ENCODE results near the gene RPL10A.
"Not testable (repeated sequence)": the region's sequence is repeated elsewhere in the genome, so short reads cannot be mapped to it uniquely, and the experiment has no call there.

The RPL10A gene

DNA sequence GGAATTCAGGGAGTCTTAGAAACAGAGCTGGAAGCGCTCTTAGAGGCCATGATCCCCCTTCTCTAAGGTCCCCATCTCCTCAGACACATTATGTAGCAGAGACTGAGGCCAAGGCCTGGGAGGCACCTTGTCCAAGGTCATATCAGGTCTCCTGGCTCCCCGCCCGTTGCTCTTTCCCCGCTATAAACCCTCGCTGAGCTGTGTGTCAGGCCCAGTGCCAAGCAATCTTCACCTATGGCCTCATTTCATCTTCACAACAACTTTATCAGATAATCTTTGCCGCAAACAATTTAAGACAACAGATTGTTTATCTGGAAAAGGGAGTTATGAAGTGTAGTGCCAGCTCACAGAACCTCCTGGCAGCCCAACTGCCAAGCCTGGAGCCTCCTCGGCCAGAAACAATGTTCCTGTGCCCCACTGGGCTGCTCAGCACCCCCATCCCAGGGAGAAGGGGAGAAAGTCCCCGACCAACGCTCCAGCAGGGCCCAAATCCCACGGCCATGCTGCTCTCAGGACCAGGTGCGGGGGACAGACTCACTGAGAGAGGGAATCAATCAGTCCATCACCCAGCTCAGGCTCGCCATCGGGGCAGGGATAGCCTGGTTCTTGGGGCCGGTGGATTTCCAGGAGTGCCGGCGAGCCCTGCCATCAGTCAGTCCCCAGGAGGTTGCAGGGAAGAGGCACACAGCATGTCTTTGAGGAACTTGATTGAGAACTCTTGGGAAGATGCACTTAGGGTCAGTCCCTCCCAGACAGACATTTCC is 32.9 kb upstream of the RPL10A start:
- H3K27me3 ChIP-seq = no peaks in the 10 kb centered on the region
- DNase-seq = no peak
- H3K36me3 ChIP-seq = no peaks in the 10 kb centered on the region
- H3K9me3 ChIP-seq = no peaks in the 10 kb centered on the region
- TF ChIP-seq, protein P1, sequence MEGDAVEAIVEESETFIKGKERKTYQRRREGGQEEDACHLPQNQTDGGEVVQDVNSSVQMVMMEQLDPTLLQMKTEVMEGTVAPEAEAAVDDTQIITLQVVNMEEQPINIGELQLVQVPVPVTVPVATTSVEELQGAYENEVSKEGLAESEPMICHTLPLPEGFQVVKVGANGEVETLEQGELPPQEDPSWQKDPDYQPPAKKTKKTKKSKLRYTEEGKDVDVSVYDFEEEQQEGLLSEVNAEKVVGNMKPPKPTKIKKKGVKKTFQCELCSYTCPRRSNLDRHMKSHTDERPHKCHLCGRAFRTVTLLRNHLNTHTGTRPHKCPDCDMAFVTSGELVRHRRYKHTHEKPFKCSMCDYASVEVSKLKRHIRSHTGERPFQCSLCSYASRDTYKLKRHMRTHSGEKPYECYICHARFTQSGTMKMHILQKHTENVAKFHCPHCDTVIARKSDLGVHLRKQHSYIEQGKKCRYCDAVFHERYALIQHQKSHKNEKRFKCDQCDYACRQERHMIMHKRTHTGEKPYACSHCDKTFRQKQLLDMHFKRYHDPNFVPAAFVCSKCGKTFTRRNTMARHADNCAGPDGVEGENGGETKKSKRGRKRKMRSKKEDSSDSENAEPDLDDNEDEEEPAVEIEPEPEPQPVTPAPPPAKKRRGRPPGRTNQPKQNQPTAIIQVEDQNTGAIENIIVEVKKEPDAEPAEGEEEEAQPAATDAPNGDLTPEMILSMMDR (IDR thresholded peaks at IDR 0.05; ENCODE audit: low read depth, low read length) = no peak
- no peak overlapping the region for H3K4me3 ChIP-seq (ENCODE audit: low read depth, low read length)
- no peaks in the 10 kb centered on the region for H3K4me1 ChIP-seq

DNA sequence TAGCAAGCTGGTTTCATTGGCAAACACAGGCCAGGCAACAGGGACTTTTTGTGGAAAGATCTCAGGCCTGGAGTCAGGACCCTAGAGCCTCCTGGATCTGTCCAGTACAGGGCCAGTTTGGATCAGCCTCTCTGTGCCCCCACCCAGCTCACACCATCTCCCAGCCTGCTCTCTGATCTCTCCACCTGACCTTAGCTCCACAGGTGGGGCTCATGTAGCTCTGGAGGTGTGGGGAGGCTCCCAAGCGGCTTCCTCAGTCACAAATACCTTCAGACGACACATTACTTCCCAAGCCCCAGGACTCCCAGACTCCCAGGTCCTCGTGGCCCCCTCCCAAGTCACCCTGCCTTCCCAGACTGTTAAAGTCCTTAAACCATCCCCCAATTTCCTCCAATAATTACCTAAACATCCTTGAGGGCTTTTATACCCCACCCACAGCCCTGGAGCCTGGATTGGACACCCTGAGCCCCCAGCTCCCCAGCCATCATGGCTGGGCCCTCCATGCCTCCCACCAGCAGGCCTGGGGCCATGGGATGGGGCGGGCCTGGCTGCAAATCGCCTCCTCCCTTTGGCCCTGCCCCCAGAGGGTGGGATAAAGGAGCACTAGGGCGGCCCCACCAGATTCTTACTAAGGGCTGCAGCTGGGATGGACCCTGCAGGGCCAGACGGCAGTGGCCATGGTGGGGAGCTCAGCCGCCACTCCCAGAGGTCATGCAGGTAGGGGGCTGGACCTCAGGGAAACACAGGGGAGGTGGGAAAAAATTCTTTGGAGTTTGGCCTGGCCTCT is 31.9 kb upstream of the RPL10A start:
- no peak for DNase-seq
- no peaks in the 10 kb centered on the region for H3K9me3 ChIP-seq
- no peaks in the 10 kb centered on the region for H3K4me1 ChIP-seq
- H3K27me3 ChIP-seq = no peaks in the 10 kb centered on the region
- TF ChIP-seq, protein P1 (IDR thresholded peaks at IDR 0.05; ENCODE audit: low read depth, low read length) = no peak
- H3K36me3 ChIP-seq = no peaks in the 10 kb centered on the region
- no peak overlapping the region for H3K4me3 ChIP-seq (ENCODE audit: low read depth, low read length)

DNA sequence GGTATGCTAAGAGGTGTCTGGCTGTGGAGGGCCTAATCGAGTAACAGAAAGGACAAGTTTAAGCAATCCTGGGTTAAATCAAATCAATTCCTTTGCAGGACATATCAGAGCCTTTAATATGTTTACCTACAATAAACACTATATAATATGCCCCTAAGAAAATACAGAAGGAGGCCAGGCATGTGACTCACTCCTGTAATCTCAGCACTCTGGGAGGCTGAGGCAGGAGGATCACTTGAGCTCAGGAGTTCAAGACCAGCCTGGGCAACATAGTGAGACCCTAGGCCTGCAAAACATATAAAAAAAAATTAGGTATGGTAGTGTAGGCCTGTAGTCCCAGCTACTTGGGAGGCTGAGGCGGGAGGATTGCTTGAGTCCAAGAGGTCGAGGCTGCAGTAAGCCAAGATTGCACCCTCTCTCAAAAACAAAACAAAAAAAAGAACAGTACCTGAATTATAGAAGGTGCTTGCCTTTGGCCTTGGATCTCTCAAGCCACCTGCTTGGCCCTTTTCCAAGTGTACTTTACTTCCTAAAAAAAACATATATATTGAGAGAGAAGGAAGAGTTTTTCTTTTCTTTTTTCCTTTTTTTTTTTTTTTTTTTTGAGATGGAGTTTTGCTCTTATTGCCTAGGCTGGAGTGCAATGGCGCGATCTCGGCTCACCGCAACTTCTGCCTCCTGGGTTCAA is 29.7 kb upstream of the RPL10A start:
- H3K9me3 ChIP-seq; DNase-seq; H3K36me3 ChIP-seq; H3K27me3 ChIP-seq; H3K4me3 ChIP-seq (ENCODE audit: low read depth, low read length); H3K4me1 ChIP-seq: not testable (repeated sequence)

DNA sequence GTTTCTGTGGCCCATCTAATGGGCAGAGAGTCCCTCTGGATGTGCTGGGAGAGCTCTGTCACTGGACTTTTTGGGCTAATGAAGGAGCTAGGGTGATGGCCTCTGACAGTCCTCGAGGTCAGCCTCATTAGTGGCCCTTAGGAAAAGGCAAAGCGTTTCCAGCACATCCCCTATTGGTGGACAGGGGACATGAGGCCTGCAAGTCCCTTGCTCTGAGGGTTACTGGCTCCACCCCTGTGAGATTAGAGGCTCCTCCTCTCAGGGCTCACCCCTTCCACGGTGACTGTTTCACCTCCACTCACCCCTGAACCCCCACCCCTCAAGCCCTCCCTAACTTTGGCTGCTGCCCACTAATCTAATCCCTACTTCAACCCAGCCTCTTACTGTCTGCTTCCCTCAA is 28.9 kb upstream of the RPL10A start:
- Histone ChIP-seq H3K36me3 (no peaks in the 10 kb centered on the region), H3K4me3 (ENCODE audit: low read depth, low read length) (no peak overlapping the region), H3K4me1 (no peaks in the 10 kb centered on the region), H3K27me3 (no peaks in the 10 kb centered on the region), H3K9me3 (no peaks in the 10 kb centered on the region)
- DNase-seq = no peak
- TF ChIP-seq, protein P1 (IDR thresholded peaks at IDR 0.05; ENCODE audit: low read depth, low read length) = no peak

DNA sequence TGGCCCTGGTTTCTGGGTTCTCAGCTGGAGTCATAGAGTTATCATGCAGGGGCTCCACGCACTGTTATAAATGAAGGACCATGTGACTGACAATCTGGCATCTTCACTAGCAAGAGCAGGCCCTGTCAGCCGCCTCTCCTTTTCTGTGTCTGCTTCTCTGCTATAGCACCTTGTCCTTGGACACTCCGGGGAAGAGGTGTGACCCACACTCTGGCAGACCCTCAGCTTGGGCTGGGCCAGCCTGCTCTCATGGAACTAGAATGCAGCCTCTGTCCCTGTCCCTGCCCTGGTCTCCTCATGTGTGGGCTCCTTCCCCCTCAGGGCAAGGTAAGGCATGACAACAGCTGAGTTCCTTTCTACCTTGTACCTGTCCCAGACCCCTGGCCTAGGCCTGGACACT is 27.0 kb upstream of the RPL10A start:
- H3K4me1 ChIP-seq = no peaks in the 10 kb centered on the region
- TF ChIP-seq, protein P1 (IDR thresholded peaks at IDR 0.05; ENCODE audit: low read depth, low read length) = no peak
- no peak for DNase-seq

DNA sequence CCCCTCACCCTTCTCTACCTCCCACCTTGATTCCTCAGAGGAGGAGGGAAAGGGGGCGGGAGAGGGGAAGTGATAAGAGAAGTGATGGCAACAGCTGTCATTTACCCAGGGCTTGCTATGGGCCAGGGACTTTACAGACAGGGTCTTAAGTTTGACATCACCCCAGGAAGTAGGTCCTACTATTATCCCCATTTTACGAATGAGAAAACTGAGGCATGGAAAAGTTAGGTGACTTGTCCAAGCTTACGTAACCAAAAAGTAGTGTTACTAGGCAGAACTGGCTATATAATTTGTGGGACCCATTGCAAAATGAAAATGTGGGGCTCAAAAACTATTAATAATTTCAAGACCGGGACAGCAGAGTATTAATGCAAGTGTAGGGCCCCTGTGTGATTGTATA is 26.6 kb upstream of the RPL10A start:
- no peaks in the 10 kb centered on the region for H3K36me3 ChIP-seq
- no peaks in the 10 kb centered on the region for H3K4me1 ChIP-seq

More for the DNA sequence above, 27.0 kb upstream of the RPL10A start:
- Histone ChIP-seq H3K4me3 (ENCODE audit: low read depth, low read length) (no peak overlapping the region), H3K27me3 (no peaks in the 10 kb centered on the region), H3K9me3 (no peaks in the 10 kb centered on the region), H3K36me3 (no peaks in the 10 kb centered on the region)

More for the DNA sequence above, 26.6 kb upstream of the RPL10A start:
- no peak overlapping the region for H3K4me3 ChIP-seq (ENCODE audit: low read depth, low read length)
- no peaks in the 10 kb centered on the region for H3K9me3 ChIP-seq
- no peaks in the 10 kb centered on the region for H3K27me3 ChIP-seq
- no peak for DNase-seq
- TF ChIP-seq, protein P1 (IDR thresholded peaks at IDR 0.05; ENCODE audit: low read depth, low read length) = no peak
